ENCODE data around the gene BBX.
"Not testable (repeated sequence)": the region's sequence is repeated elsewhere in the genome, so short reads cannot be mapped to it uniquely, and the experiment has no call there.

Gene BBX

DNA sequence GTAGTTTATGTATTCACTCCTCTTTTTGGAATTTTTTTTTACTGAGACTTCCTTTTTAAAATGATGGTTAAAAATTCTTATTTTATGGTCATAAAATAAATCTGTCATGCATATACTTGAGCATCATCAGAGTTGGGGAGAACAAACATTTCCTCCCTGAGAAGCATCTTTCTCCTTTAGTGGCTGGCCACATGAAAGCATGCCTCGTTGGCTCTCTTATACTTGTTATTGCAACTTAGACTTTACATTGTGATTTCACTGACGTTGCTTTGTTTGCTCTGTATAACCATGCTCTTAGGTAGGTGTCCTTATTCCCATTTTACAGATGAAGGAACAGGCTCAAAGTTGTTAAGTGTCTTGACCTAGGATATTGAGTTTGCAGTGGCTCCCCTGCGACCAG, 18.1 kb downstream of the BBX start:
- DNase-seq, result no peak

DNA sequence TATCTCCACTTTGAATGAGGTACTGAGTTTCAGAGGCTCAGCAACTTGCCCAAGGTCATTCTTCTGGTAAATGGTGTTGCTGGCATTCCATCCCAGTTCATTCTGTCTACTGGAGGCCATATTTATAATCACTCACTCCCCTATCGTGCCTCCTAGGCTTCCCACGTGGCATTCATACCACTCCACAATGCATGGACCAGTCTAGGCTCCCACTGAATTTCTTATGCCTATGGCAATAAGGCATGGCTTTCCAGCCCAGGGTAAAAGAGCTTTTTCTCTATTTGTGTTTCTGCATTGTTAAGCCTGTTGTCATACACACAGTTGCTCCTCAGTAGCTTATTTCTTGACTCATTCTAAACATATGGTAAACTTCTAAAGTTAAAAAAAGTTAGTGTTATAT, 19.9 kb downstream of the BBX start:
- no peak for DNase-seq

DNA sequence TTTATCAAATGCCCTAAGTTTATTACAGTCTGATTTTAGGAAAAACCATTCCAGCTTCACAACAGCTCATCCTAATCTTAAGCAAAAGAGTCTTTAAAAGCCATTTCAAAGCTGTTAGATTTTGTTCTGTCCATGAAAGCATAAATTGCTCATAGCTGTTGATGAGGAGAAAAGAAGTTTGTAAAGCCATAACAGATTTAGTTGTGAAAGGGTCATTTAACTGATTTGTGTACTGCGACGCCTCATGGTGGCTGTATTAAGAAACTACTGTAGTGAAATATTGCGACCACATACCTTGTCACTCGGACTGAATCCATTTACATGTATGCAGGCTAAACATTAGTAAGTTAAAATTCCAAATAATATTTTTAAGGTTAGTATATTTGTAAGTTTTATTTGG, 20.9 kb downstream of the BBX start:
- DNase-seq, result peak in 7 of 58 donors; percentile 3 to 15 (median 10)

DNA sequence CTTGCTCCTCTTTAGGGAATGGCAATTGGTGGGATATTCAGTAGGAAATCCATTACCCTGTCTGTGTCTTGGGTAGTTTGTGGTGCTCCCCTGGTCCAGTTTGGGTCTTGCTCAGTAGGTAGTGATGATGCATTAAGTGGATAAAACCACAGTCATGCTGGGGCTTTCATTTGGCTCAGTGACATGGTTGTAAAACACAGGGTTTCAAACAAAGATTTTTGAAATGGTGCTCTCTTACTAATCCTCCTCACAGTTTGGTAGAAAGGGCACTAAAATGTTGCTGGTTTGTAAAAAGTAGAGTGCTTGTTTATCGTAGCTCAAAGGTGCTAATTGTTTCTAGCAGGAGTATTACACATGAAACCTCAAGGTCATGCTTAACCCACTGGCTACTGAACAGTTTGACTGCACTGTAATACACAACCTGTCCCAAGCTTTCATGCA, 22.9 kb downstream of the BBX start:
- no peak for DNase-seq

DNA sequence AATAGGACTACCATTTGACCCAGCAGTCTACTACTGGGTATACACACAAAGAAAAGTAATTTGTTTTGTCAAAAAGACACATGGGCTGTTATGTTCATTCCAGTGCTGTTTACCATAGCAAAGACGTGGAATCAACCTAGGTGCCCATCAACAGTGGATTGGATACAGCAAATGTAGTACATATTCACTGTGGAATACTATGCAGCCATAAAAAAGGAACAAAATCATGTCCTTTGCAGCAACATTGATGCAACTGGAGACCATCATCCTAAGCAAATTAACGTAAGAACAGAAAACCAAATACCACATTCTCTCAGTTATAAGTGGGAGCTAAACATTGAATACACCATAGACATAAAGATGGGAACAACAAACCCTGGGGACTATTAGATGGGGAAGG, 25.8 kb downstream of the BBX start:
- no peak for DNase-seq

DNA sequence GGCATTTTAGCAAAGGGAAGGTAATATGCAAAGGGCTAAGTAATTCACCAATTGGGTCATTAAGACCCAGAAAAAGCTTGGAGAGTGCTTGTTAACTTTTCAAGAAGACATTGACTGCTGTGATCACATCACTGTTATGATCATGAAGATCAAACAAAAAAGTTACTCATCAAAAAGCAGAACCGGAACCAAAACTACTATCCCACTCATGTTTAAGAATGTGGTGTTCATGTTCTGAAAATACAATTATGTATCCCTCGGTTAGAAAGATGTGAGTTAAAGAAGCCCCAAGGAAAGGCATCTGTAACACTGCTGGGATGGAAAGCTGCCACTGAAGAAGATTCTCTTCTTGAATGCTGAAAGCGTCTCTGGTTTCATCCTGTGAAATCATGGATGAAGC, 32.6 kb downstream of the BBX start:
- DNase-seq, result no peak

DNA sequence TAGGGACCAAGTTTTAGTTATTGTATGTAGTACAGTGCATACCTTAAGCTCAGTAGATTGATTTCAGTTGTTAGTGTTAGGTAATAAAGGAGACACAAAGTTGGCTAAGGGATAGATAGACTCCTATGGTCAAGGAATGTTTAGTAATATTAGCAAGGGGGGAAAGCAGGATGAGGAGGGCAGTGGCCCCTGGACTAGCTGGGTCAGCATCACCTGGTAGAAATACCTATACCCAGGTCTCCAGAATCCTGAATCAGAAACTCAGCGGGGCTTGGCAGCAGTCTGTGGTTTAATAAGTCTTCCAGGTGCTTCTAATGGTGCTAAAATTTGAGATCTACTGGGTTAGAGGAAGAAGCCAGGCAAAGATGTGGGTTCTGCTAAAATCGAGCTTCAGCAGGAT, 35.0 kb downstream of the BBX start:
- DNase-seq, result no peak

DNA sequence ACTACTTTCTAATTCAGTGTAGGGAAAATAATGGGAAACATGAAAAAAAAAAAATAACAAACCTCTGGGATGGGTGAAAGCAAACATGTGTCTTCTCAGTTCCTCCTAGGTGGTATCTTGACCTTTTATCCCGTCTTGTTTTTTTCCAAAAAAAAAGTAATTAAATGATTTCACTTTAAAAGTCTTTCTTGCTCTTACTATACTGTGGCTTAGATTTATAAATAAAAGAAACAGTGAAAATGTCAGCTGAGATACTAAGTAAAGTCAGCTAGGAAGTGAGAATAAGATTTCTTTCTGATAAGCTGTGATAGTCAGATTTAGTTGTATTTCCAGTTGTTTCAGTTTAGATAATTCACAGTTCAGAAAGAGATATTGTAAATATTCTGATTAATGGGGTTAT, 37.4 kb downstream of the BBX start:
- no peak for DNase-seq

DNA sequence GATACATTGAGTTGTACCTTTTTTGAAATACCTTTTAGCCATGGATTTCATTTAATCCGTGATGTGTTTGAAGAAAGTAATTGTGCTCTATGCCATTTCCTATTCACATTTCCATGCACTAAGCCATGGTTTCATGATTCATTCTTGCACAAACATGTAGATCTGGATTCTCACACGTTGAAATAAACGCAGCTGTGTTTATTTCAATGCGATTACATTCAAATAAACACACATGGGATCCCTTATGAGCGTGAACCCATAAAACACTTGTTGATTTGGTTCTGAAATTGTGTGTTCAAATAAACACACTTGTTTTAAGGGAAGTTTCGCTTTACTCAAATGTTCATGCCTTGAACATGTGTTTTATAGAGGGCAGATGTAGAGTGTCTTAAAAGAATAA, 39.2 kb downstream of the BBX start:
- DNase-seq, result no peak

DNA sequence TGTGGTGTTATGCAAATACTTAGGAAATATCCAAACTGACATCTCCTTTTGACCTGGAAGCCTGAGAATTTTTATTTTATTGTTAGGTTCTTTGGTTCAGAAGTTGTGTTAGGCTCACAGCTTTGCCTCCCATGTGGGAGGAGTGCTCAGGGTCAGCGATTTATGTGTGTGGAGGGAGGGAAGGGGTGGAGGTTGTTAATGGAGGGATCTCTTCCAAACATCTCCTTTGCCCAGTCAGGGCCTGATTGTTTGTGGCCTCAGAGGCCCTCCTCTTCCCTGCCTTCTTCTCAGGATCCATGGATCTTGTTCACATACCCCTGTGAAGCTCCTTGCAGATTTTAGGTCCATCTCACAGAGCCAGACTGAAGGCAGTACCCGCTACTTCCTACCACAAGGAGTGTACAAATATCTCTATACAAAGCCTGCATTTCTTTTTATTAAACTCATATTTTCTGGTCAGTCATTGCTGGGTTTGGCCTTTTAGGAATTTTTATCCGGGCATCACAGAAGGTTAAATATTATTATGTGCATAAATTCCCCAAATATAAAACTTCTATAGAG, 40.3 kb downstream of the BBX start:
- no peak for DNase-seq

DNA sequence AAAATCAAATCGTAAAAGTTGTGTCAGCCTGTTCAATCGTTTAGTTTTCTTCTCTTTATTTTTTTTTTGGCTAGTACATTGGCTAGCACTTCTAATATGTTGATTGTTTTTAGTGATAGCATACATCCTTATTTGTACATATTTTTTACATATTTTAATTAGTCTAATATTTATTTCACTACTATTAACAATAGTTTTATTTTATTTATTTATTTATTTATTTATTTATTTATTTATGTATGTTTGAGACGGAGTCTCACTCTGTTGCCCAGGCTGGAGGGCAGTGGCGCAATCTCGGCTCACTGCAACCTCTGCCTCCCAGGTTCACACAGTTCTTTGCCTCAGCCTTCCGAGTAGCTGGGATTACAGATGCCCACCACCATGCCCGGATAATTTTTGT, 42.5 kb downstream of the BBX start:
- DNase-seq, result not testable (repeated sequence)

DNA sequence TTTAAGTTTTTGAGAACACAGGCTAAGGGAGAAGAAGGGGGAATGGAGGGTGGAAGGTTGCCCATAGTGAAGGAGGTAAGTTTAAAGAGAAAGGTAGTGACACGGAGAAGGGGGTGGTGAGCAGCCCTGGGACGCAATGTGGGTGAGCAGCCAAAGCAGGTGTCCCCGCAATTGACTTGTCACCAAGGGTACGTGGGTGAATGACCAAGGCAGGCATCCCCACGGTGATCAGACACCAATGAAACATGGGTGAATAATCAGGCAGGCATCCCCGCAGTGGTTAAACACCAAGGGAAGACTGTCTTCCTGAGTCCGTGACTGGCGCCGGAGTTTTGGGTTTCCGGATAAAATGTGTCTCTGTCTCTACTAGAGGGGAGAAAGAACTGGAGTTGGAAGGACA, 48.3 kb downstream of the BBX start:
- not testable (repeated sequence) for DNase-seq

DNA sequence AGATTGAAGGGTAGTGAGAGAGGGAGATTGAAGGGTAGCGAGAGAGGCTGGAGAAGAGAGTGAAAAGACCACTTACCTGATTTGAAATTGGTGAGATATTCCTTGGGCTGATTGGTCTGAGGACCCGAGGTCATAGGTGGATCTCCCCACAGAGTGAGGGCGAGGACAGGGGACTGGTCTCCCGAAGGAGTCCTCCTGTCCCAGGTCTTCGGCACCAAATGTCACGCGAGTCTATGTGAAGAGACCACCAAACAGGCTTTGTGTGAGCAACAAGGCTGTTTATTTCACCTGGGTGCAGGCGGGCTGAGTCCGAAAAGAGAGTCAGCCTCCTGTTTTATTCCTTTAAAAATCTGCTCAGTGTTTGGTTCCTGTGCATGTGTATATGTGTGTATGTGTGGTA, 48.7 kb downstream of the BBX start:
- DNase-seq, result not testable (repeated sequence)

DNA sequence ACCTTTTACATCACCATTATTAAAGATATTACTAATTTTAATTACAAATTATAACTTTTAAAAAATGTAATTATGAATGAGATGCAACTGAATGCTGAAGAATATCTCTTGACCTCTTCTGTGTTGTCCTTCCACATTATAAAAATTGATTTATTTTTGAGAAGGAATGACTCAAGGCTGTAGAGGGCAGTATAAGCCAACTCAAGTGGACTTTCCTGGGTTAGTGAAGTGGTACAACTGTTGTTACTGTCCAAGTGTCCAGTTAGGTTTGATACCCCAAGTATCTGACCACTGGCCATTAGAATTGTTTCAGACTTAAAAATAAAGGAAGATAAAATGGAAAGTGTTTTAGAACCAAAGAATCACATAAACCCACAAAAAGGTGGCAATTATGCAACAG, 51.9 kb downstream of the BBX start:
- DNase-seq, result peak in 2 of 58 donors; percentile 3 to 11

DNA sequence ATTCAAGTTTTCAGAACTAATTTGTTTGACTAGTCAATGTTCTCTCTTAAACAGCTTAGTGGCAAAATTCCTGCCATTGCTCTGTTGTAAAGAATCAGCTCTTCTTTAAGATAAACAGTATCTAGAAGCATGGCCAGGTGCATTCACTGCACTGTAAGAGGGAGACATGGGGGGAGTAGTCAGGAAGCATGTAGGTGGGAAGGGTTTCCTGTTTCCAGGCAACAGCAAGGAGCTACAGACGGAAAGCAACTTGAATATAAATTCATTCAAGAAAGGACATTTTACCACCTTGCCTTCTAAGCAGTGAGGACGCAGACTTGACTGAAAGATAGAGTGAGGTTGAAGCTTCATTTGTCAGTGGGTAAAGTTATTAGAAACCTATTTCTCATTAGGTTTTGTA, 55.3 kb downstream of the BBX start:
- no peak for DNase-seq

DNA sequence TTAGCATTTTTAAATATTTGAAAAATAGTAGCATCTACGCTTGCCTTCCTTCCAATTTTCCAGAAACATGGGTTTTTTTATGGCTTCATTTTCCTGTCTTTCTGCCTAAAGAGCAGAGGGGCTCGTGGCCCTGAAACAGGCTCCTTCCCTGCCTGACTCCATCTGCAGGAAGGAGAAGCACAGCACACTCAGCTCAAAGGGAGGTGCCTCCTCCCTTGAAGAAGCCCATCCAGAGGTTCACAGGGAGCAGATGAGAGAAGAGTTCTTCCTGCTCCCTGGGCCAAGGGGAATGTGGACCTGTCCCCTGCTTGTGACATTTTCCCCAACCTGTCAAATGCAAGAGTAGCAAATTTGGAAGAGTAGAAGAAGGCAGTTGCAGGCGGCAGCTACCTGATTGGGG, 55.8 kb downstream of the BBX start:
- DNase-seq, result no peak

DNA sequence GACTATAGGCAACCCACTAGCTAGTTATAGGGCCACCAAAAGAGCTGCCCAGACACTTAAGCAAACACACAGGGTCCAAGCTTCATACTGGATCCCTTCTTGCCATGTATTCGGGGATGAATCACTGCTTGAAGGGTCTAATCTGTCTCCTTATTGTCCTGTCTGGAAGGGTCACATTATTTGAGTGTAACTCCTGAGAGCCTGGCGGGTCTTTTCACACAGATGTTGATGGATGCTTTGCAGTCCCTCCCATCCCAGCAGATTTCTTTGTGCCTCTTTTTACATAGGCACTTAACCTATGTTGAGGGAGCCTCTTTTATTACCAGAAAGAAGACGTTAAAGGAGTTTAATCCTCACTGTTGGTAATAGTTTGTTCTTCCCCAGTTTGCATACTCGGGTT, 56.6 kb downstream of the BBX start:
- DNase-seq, result no peak

DNA sequence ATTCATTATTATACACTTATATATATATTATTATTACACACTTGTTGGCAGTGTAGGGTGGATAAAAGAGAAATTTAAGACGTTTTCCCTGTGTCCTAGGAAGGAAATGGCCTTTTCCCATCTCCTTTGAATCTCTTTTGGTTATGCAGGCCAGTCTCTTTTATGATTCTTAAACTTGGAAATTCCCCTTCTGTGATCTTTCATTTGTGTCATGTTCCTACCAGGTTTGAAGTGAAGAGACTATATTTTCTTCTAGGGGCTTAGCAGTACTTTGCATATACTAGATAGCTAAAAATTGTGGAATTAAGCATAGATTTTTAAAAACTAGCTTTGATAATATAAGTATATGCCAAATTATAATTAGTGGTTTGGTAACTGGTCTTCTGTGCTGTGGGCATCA, 58.5 kb downstream of the BBX start:
- no peak for DNase-seq

DNA sequence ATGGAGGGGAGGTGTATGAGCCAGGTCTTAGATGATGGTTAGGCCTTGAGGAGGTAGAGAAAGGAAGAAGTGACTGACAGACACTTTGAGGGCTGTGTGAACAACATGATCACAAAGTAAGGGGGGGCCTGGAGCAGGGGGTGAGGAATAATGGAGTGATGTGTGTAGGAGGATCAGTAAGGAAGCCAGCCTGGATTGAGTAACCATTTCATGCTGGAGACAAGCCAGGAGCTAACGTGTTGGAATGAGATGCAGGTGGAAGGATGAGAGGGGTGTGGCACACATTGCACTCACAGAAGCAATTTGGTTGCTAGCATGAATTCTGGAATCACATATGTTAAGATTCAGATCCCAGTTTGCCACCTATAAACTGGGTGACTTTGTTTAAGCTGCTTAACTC, 65.5 kb downstream of the BBX start:
- no peak for DNase-seq

DNA sequence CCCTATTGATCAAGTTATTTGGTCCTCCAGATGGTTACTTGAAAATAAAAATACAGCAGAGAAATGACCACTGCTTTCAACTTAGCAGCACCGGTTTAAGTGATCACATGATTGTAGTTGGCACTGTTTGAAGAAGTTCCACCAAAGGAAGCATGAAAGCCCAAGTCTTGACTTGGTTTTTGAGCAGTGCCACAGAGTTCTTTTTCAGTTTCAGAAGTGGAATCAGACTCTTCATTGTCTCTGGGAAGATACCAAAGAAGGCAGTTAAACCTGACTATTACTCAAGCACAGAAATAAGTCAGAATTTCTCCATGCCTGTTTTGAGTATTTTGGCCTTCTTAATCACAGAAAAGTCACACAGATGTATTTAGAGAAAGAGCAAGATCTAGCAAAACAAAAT, 66.7 kb downstream of the BBX start:
- DNase-seq, result no peak

DNA sequence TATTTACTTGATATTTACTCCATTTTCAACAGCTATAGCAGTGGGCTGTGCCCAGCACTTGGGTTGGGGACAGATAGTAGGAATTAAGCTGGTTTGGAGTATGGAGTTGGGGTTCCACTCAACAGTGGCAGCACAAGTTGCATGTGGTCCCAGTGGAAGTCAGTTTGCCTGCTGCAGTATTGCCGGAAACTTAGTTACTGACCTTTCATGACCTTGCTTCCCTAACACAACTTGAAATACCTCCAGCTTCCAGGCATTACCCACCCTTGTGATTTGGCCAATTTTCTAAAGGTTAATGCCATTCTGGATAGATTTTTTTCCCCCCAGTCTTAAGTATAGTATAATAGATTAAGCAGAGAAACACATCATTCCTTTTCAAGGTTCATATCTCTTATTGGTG, 68.0 kb downstream of the BBX start:
- no peak for DNase-seq

DNA sequence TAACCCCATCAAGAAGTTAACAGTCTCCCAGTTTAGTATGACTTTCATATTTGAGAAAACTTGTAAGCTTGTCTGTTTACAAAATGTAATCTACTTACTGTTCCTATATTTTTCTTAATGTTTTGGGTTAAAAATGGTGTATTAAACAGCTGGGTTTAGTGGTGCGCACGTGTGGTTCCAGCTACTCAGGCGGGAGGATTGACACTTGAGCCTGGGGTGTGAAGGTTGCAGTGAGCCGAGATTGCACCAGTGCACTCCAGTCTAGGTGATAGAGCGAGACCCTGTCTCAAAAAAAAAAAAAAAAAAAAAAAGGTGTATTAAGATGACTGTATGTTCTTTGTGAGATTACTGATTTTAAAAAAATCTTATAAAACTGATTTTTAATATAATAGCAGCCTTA, 69.3 kb downstream of the BBX start:
- DNase-seq, result no peak

DNA sequence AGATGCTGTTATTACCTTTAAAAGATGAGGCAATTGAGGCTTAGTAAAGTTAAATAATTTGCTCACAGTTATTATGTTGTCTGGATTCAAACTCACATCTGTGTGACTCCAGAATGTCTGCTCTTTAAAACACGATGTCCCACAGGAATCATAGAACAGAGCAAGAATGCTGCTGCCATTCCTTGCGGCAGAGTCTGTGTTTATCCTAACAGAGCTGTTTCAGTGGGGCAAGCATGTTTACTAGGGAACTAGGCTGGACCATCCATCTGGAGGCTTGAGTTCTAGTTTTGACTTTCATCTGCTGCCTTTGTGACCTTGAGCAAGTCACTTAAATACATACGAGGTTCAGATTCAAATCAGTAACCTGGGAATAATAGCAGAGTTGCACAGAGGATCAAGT, 72.1 kb downstream of the BBX start:
- no peak for DNase-seq

DNA sequence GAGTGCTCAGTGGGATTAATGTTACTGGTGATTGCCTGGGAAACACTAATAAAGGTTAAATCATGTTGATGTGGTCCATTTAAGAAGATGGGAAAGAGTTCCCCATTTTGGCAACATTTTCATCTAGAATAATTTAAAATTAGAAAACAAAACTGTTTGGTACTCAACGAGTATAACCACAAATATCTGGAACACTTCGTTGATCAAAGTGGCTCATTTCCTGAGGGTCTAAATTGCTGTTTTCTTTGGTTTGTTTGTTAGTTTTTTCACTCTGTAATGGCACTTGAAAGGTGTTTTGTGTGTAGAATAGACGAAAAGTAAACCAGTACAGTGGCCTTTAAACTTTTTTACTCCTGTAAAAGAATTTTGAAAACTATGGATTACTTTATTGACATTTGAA, 73.9 kb downstream of the BBX start:
- DNase-seq, result no peak
